IMR-90 (cell line): Measurements from ENCODE around the gene TRPM3. TPM values are rescaled to one million over a fixed set of nuclear protein-coding genes. Genes with fewer than 3 reads are reported as not detected.

Experiments
- ATAC-seq: fragments of 200-7000 bp; cut with Tn5 transposase; 2 replicates; pipeline ENCODE4 v1.9.1; 2020; ENCODE audit warnings: low read depth, mild to moderate bottlenecking, moderate library complexity
- BruUV-seq: library from RNA; stranded (reverse); fragments of 400-500 nt; replicated peaks from 2 replicates; lab custom pipeline; 2021; lab: Mats Ljungman, UMichigan
- CTCF ChIA-PET: fragments of 300-600 bp; formaldehyde crosslinking; extraction: SDS; loops from one replicate; lab custom pipeline; 2021; ENCODE audit warnings: antibody characterized with exemption; lab: Yijun Ruan, JAX
- POLR2A ChIA-PET: fragments of 300-600 bp; sonication (Branson Sonifier 250); formaldehyde crosslinking; loops from one replicate; lab custom pipeline; 2022; ENCODE audit warnings: antibody characterized with exemption; ENCODE audit not compliant: unreplicated experiment; lab: Charles Lee
- DNase-seq: peaks from one replicate; pipeline ENCODE4 v3.0.0; 2013
- H2AFZ ChIP-seq: replicated peaks from 2 replicates; pipeline ENCODE3; 2013; ENCODE audit warnings: low read length, mild to moderate bottlenecking; ENCODE audit not compliant: poor library complexity
- H2AK5ac ChIP-seq: 2 replicates; pipeline ENCODE4 v1.6.1; 2013; ENCODE audit warnings: low read depth, low read length, inconsistent platforms
- H2AK9ac ChIP-seq: replicated peaks from 2 replicates; pipeline ENCODE3; 2013; ENCODE audit warnings: mild to moderate bottlenecking, low read depth, low read length, moderate library complexity; ENCODE audit not compliant: poor library complexity
- H2BK120ac ChIP-seq: 2 replicates; pipeline ENCODE4 v1.6.1; 2013; ENCODE audit warnings: low read depth, low read length, inconsistent platforms
- H2BK15ac ChIP-seq: 3 replicates; pipeline ENCODE4 v1.6.1; 2013; ENCODE audit warnings: low read depth, low read length, inconsistent platforms
- H2BK20ac ChIP-seq: 2 replicates; pipeline ENCODE4 v1.6.1; 2013; ENCODE audit warnings: low read depth, mild to moderate bottlenecking, inconsistent platforms, low read length, moderate library complexity
- H2BK5ac ChIP-seq: 2 replicates; pipeline ENCODE4 v1.6.1; 2013; ENCODE audit warnings: mild to moderate bottlenecking, low read depth, low read length, inconsistent platforms; ENCODE audit not compliant: poor library complexity, severe bottlenecking
- H3K14ac ChIP-seq: replicated peaks from 2 replicates; pipeline ENCODE4 v1.6.1; 2013; ENCODE audit warnings: low read depth, low read length, inconsistent platforms
- H3K18ac ChIP-seq: 2 replicates; pipeline ENCODE4 v1.6.1; 2013; ENCODE audit warnings: low read depth, low read length, control low read depth
- H3K23ac ChIP-seq: 2 replicates; pipeline ENCODE4 v1.6.1; 2013; ENCODE audit warnings: low read depth, low read length, inconsistent platforms
- H3K27ac ChIP-seq: 2 replicates; pipeline ENCODE4 v1.5.1; 2013; ENCODE audit warnings: mild to moderate bottlenecking, control low read depth, low read length; ENCODE audit not compliant: insufficient read depth
- H3K27me3 ChIP-seq: 2 replicates; pipeline ENCODE4 v1.6.1; 2013; ENCODE audit warnings: low read length; ENCODE audit not compliant: control insufficient read depth, insufficient read depth
- H3K36me3 ChIP-seq: 2 replicates; pipeline ENCODE4 v1.6.1; 2013; ENCODE audit warnings: low read length, mixed read lengths; ENCODE audit not compliant: control insufficient read depth, insufficient read depth
- H3K4ac ChIP-seq: 2 replicates; pipeline ENCODE4 v1.6.1; 2013; ENCODE audit warnings: low read depth, low read length, inconsistent platforms
- H3K4me1 ChIP-seq: 2 replicates; pipeline ENCODE4 v1.6.1; 2013; ENCODE audit warnings: low read length, mixed read lengths; ENCODE audit not compliant: control insufficient read depth, insufficient read depth
- H3K4me2 ChIP-seq: 2 replicates; pipeline ENCODE4 v1.6.1; 2013; ENCODE audit warnings: low read depth, mild to moderate bottlenecking, control low read depth, low read length, moderate library complexity
- H3K4me3 ChIP-seq: 2 replicates; pipeline ENCODE4 v1.5.1; 2013; ENCODE audit warnings: low read depth, mild to moderate bottlenecking, control low read depth, low read length, moderate library complexity; ENCODE audit not compliant: insufficient read depth
- H3K56ac ChIP-seq: 2 replicates; pipeline ENCODE4 v1.6.1; 2013; ENCODE audit warnings: low read length, inconsistent platforms; ENCODE audit not compliant: insufficient read depth; ENCODE audit errors: extremely low read depth
- H3K79me1 ChIP-seq, 2 experiments: 2 replicates each; pipeline ENCODE4 v1.6.1; 2013; ENCODE audit warnings: low read length in 2 of 2, inconsistent platforms in 1 of 2, low read depth in 1 of 2
- H3K9ac ChIP-seq: 2 replicates; pipeline ENCODE4 v1.6.1; 2013; ENCODE audit warnings: low read depth, low read length, control low read depth
- H3K9me1 ChIP-seq: 2 replicates; pipeline ENCODE4 v1.6.1; 2013; ENCODE audit warnings: low read length, inconsistent platforms; ENCODE audit not compliant: insufficient read depth
- H3K9me3 ChIP-seq: 2 replicates; pipeline ENCODE4 v1.6.1; 2013; ENCODE audit warnings: low read length; ENCODE audit not compliant: control insufficient read depth, insufficient read depth
- H4K20me1 ChIP-seq: 2 replicates; pipeline ENCODE4 v1.6.1; 2013; ENCODE audit warnings: low read length, inconsistent platforms; ENCODE audit not compliant: insufficient read depth
- H4K5ac ChIP-seq: 2 replicates; pipeline ENCODE4 v1.6.1; 2013; ENCODE audit warnings: mild to moderate bottlenecking, low read depth, low read length, control low read depth
- H4K8ac ChIP-seq, 2 experiments: 2 replicates each; pipeline ENCODE4 v1.6.1; 2013; ENCODE audit warnings: low read depth in 2 of 2, low read length in 2 of 2, control low read depth in 1 of 2, inconsistent platforms in 1 of 2
- H4K91ac ChIP-seq: 2 replicates; pipeline ENCODE4 v1.6.1; 2013; ENCODE audit warnings: low read depth, low read length, inconsistent platforms; ENCODE audit not compliant: insufficient read depth
- BHLHE40 ChIP-seq: fragments of 150-350 bp; IDR thresholded peaks from 2 replicates; pipeline ENCODE4 v1.6.1; 2016; ENCODE audit warnings: mild to moderate bottlenecking, low read depth, low read length
- CEBPB ChIP-seq: IDR thresholded peaks from 2 replicates; pipeline ENCODE4 v1.6.1; 2012; ENCODE audit warnings: low read depth, low read length, improper control_type of control experiment
- CHD1 ChIP-seq: IDR thresholded peaks from 2 replicates; pipeline ENCODE4 v1.6.1; 2012; ENCODE audit warnings: low read depth, low read length, improper control_type of control experiment
- CTCF ChIP-seq: conservative IDR thresholded peaks from 2 replicates; pipeline ENCODE4 v1.5.1; 2012; ENCODE audit warnings: mild to moderate bottlenecking, low read depth, low read length, improper control_type of control experiment
- ELK1 ChIP-seq: fragments of 150-350 bp; IDR thresholded peaks from 2 replicates; pipeline ENCODE4 v1.6.1; 2016; ENCODE audit warnings: low read depth, mild to moderate bottlenecking, low read length, moderate library complexity, borderline replicate concordance
- FOS ChIP-seq: fragments of 150-350 bp; IDR thresholded peaks from 2 replicates; pipeline ENCODE4 v1.6.1; 2016; ENCODE audit warnings: low read depth, low read length
- MAFK ChIP-seq: IDR thresholded peaks from 2 replicates; pipeline ENCODE4 v1.6.1; 2012; ENCODE audit warnings: low read depth, low read length, improper control_type of control experiment
- MAZ ChIP-seq: IDR thresholded peaks from 2 replicates; pipeline ENCODE4 v1.6.1; 2012; ENCODE audit warnings: low read depth, mild to moderate bottlenecking, low read length, improper control_type of control experiment, moderate library complexity, borderline replicate concordance
- MXI1 ChIP-seq: IDR thresholded peaks from 2 replicates; pipeline ENCODE4 v1.6.1; 2012; ENCODE audit warnings: low read depth, mild to moderate bottlenecking, low read length, moderate library complexity, borderline replicate concordance
- NFE2L2 ChIP-seq: fragments of 150-350 bp; IDR thresholded peaks from 2 replicates; pipeline ENCODE4 v1.6.1; 2016; ENCODE audit warnings: low read depth, mild to moderate bottlenecking, low read length
- POLR2A ChIP-seq: IDR thresholded peaks from 2 replicates; pipeline ENCODE4 v1.6.1; 2012; ENCODE audit warnings: mild to moderate bottlenecking, low read depth, low read length
- RAD21 ChIP-seq: IDR thresholded peaks from 2 replicates; pipeline ENCODE4 v1.6.1; 2012; ENCODE audit warnings: low read length, improper control_type of control experiment
- RCOR1 ChIP-seq: IDR thresholded peaks from 2 replicates; pipeline ENCODE4 v1.6.1; 2012; ENCODE audit warnings: mild to moderate bottlenecking, low read length, improper control_type of control experiment; ENCODE audit not compliant: insufficient replicate concordance
- RFX5 ChIP-seq: IDR thresholded peaks from 2 replicates; pipeline ENCODE4 v1.8.0; 2012; ENCODE audit warnings: low read depth, mild to moderate bottlenecking, low read length, moderate library complexity
- SMC3 ChIP-seq: fragments of 150-350 bp; IDR thresholded peaks from 2 replicates; pipeline ENCODE4 v1.6.1; 2016; ENCODE audit warnings: low read depth, mild to moderate bottlenecking, antibody characterized with exemption, low read length, moderate library complexity
- USF2 ChIP-seq: fragments of 150-350 bp; IDR thresholded peaks from 2 replicates; pipeline ENCODE4 v1.6.1; 2017; ENCODE audit warnings: mild to moderate bottlenecking, antibody characterized with exemption, low read length, low read depth
- WGBS, 2 experiments: methylation state at CpG; one replicate each; pipeline versions ENCODE4 v1.1.5 to v1.1.7; 2013; ENCODE audit warnings: missing lambda C conversion rate in 2 of 2; ENCODE audit not compliant: insufficient read length in 1 of 2; ENCODE audit errors: extremely low coverage in 2 of 2; 5-methylcytosine and 5-hydroxymethylcytosine counted together
- dilution Hi-C: fragments of 300-500 bp; cut with HindIII; formaldehyde crosslinking; loops from one replicate; pipeline ENCODE4 v1.14.3; 2018; ENCODE audit warnings: low sequenced_read_pairs; ENCODE audit not compliant: unreplicated experiment
- in situ Hi-C: fragments of 300-500 bp; cut with MboI; formaldehyde crosslinking; loops from 3 replicates; pipeline ENCODE4 v1.14.3; 2019; ENCODE audit warnings: low sequenced_read_pairs, inconsistent platforms, mixed read lengths
- intact Hi-C: fragments of 100-400 bp; cut with micrococcal nuclease; formaldehyde crosslinking; loops from 2 replicates; pipeline ENCODE4 v1.10.0; 2022
- polyA plus RNA-seq, 3 experiments: library from polyadenylated mRNA; depleted of rRNA; stranded (reverse); fragments of >200 nt; gene quantifications; 2 replicates each; pipeline ENCODE4 v1.2.3, GENCODE V29; 2012; ENCODE audit warnings: low replicate concordance in 1 of 3
- total RNA-seq: library from RNA; depleted of rRNA; stranded (reverse); fragments of >200 nt; gene quantifications from 2 replicates; pipeline ENCODE4 v1.2.3, GENCODE V29; 2012

Gene TRPM3
- total and polyA plus RNA-seq, 2 of the 4 experiments (the other 2 are of a cell fraction): not detected

GRCh38 chr9:70557661-70558369, 563.6 kb downstream of the TRPM3 start:
- Histone ChIP-seq H3K27me3 (no peaks in the 10 kb centered on the region), H3K4ac (no peak overlapping the region), H2AK5ac (no peak overlapping the region), H4K8ac (no peak overlapping the region), H3K4me1 (peaks cover 15% of the 10 kb centered on the region), H3K79me1 (no peaks in the 10 kb centered on the region), H3K18ac (no peak overlapping the region), H2BK20ac (peak overlapping the region; percentile 33; the same call in 1 of the 2 replicates), H3K23ac (no peak overlapping the region), H2AFZ (no peak overlapping the region), H3K9me3 (no peaks in the 10 kb centered on the region), H4K5ac (no peak overlapping the region), H3K4me2 (no peak overlapping the region), H3K56ac (no peak overlapping the region), H3K27ac (no peak overlapping the region), H2BK15ac (no peak overlapping the region; the same call in 2 of the 3 replicates), H2BK5ac (no peak overlapping the region), H3K9me1 (peaks cover 5% of the 10 kb centered on the region; the same call in 1 of the 2 replicates), H3K4me3 (no peak overlapping the region), H3K14ac (no peak overlapping the region), H3K36me3 (no peaks in the 10 kb centered on the region), H3K9ac (no peak overlapping the region), H2BK120ac (no peak overlapping the region), H4K91ac (no peak overlapping the region), H2AK9ac (no peak overlapping the region), H4K20me1 (no peaks in the 10 kb centered on the region)
- BruUV-seq: no TSS peak
- CTCF ChIA-PET: interaction anchor here (0.5 kb wide), 1 partner anchor 50 kb away, joined by 3 read pairs; no protein-coding TSS in a partner anchor
- no peak for TF ChIP-seq CEBPB
- no peak for TF ChIP-seq ELK1
- no peak for TF ChIP-seq BHLHE40
- TF ChIP-seq MAFK: no peak
- no peak for TF ChIP-seq CHD1
- no peak for TF ChIP-seq MXI1
- no peak for TF ChIP-seq RCOR1
- TF ChIP-seq CTCF: no peak
- TF ChIP-seq FOS: no peak
- TF ChIP-seq NFE2L2: no peak
- TF ChIP-seq RFX5: no peak
- no peak for TF ChIP-seq MAZ
- no peak for TF ChIP-seq RAD21
- no peak for TF ChIP-seq USF2
- no peak for TF ChIP-seq SMC3
- TF ChIP-seq POLR2A: no peak
- in situ Hi-C loops (no loop called here), dilution Hi-C loops (no loop called here), intact Hi-C loops (no loop called here)
- DNase-seq (no peak), ATAC-seq (no peak)
- WGBS, 2 experiments: no CpG with 5 or more reads among the region's 6 CpGs
- POLR2A ChIA-PET: no interaction called here
